Activated CD4-positive, alpha-beta T cell treated with anti-CD3 and anti-CD28 coated beads, Interleukin-2, amount 10 ng/mL, durations not matched to agents 7 days and 5 days (primary cell): ENCODE measurements around the gene NIPBL. TPM values are rescaled to one million over a fixed set of nuclear protein-coding genes. Genes with fewer than 3 reads are reported as not detected.

Experiments
- CTCF ChIA-PET: fragments of 350-600 bp; sonication (Branson Sonifier 250); formaldehyde crosslinking; loops from one replicate; lab custom pipeline; 2021; ENCODE audit warnings: antibody characterized with exemption; lab: Charles Lee
- POLR2A ChIA-PET: fragments of 350-600 bp; sonication (Branson Sonifier 250); formaldehyde crosslinking; loops from one replicate; lab custom pipeline; 2021; ENCODE audit warnings: antibody characterized with exemption; lab: Charles Lee
- DNase-seq: peaks from one replicate; pipeline ENCODE4 v3.0.0-alpha.2; 2020
- H3K27ac Mint-ChIP-seq: one replicate; pipeline ENCODE4 v1.8.0; 2021; ENCODE audit warnings: mild to moderate bottlenecking, moderate library complexity, mixed read lengths
- H3K27me3 Mint-ChIP-seq: one replicate; pipeline ENCODE4 v1.8.0; 2021; ENCODE audit warnings: mixed read lengths
- H3K36me3 Mint-ChIP-seq: one replicate; pipeline ENCODE4 v1.8.0; 2021; ENCODE audit warnings: low read depth, mixed read lengths
- H3K4me1 Mint-ChIP-seq: one replicate; pipeline ENCODE4 v1.8.0; 2021; ENCODE audit warnings: mixed read lengths
- H3K4me3 Mint-ChIP-seq: one replicate; pipeline ENCODE4 v1.8.0; 2021; ENCODE audit warnings: mild to moderate bottlenecking, moderate library complexity, mixed read lengths
- H3K9me3 Mint-ChIP-seq: one replicate; pipeline ENCODE4 v1.8.0; 2021; ENCODE audit warnings: mixed read lengths
- total RNA-seq, 2 experiments: library from RNA; stranded (reverse); gene quantifications; one replicate each; pipeline ENCODE4 v1.2.3, GENCODE V29; 2021

Gene NIPBL
- total RNA-seq, 2 experiments from 2014 or later = 59.4 to 72.8 TPM

- H3K4me1 Mint-ChIP-seq = peaks cover 14% of the 10 kb centered on the region
- POLR2A ChIA-PET = interaction anchor here (0.7 kb wide), 1 partner anchor 65 kb away, joined by 3 read pairs; no protein-coding TSS in a partner anchor
Measured at GRCh38 chr5:36946101-36946500, 69.5 kb downstream of the NIPBL start.

DNA sequence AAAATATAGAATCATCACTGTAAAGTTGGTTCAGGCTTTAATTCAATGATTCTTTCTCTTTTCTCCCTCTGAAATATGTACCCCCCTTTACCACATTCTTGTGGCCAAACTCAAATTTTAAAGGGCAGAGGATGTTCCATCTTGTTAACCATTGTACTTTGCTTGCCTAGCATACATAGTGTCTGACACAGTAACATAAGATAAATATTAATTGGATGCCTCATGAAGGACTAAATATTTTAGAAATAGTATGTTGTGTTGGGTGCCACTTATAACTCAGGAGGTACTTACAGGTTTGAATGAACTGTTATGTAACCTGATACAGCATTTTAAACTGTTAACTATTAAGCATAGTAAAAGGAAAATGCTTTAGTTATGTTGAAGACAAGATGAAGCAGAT, 71.5 kb downstream of the NIPBL start:
- H3K36me3 Mint-ChIP-seq = peaks cover 3% of the 10 kb centered on the region
- ChIA-PET POLR2A (no interaction called here), CTCF (no interaction called here)
- no peaks in the 10 kb centered on the region for H3K27me3 Mint-ChIP-seq
- no peak overlapping the region for H3K27ac Mint-ChIP-seq
- DNase-seq = no peak
- peaks cover 13% of the 10 kb centered on the region for H3K4me1 Mint-ChIP-seq
- no peak overlapping the region for H3K4me3 Mint-ChIP-seq
- no peaks in the 10 kb centered on the region for H3K9me3 Mint-ChIP-seq

More at GRCh38 chr5:36946101-36946500, 69.5 kb downstream of the NIPBL start:
- Mint-ChIP-seq H3K9me3 (no peaks in the 10 kb centered on the region), H3K36me3 (peaks cover 3% of the 10 kb centered on the region), H3K4me3 (no peak overlapping the region), H3K27me3 (no peaks in the 10 kb centered on the region), H3K27ac (no peak overlapping the region)
- CTCF ChIA-PET = interaction anchor here (0.8 to 2.2 kb wide), 3 partner anchors 9 to 207 kb away, joined by 3 to 11 read pairs (median 3); partner anchors contain the start of gene NIPBL
- DNase-seq = no peak

DNA sequence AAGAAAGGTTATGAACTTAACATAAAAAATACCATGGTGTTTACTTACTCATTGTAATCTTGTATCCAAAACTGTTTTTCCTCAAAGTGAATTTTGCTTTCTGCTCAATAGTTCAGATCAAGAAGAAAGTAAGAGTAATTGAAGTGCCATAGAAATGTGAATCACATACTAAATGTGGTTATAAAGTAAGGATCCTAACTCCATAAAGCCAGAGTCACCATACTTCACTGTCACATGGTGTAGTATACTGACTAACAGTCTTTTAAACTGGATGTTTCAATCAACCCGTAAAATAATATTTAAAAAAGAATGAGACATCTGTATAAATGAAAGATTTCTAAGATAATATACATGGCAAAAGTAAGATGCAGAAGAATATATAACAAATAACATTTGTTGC, 72.1 kb downstream of the NIPBL start:
- H3K4me1 Mint-ChIP-seq = peaks cover 13% of the 10 kb centered on the region

DNA sequence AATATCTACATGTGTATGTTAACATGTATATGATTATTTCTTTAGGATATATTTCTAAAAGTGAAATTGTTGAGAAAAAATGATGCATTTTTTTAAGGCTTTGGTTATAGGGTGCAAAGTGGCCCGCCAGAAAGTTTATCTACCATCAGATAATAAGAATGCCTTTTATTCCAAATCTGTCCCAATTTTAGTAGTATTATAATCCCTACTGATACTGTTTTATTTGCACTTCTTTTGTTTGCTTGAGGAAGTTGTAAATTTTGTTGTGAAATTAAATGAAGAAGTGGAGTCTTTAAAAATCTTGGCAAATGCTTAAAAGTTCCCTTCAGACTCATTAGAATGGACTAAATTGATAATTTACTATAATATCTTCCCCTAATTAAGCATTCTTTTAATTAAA, 73.0 kb downstream of the NIPBL start:
- H3K4me1 Mint-ChIP-seq = peaks cover 12% of the 10 kb centered on the region
- CTCF ChIA-PET = no interaction called here
- no peak overlapping the region for H3K27ac Mint-ChIP-seq
- H3K4me3 Mint-ChIP-seq = no peak overlapping the region
- peaks cover 5% of the 10 kb centered on the region for H3K36me3 Mint-ChIP-seq
- DNase-seq = no peak
- POLR2A ChIA-PET = no interaction called here
- no peaks in the 10 kb centered on the region for H3K27me3 Mint-ChIP-seq
- no peaks in the 10 kb centered on the region for H3K9me3 Mint-ChIP-seq

More for the DNA sequence above, 72.1 kb downstream of the NIPBL start:
- DNase-seq = no peak
- H3K27ac Mint-ChIP-seq = no peak overlapping the region
- H3K27me3 Mint-ChIP-seq = no peaks in the 10 kb centered on the region
- H3K36me3 Mint-ChIP-seq = peaks cover 3% of the 10 kb centered on the region
- ChIA-PET POLR2A (no interaction called here), CTCF (no interaction called here)
- no peaks in the 10 kb centered on the region for H3K9me3 Mint-ChIP-seq
- no peak overlapping the region for H3K4me3 Mint-ChIP-seq

DNA sequence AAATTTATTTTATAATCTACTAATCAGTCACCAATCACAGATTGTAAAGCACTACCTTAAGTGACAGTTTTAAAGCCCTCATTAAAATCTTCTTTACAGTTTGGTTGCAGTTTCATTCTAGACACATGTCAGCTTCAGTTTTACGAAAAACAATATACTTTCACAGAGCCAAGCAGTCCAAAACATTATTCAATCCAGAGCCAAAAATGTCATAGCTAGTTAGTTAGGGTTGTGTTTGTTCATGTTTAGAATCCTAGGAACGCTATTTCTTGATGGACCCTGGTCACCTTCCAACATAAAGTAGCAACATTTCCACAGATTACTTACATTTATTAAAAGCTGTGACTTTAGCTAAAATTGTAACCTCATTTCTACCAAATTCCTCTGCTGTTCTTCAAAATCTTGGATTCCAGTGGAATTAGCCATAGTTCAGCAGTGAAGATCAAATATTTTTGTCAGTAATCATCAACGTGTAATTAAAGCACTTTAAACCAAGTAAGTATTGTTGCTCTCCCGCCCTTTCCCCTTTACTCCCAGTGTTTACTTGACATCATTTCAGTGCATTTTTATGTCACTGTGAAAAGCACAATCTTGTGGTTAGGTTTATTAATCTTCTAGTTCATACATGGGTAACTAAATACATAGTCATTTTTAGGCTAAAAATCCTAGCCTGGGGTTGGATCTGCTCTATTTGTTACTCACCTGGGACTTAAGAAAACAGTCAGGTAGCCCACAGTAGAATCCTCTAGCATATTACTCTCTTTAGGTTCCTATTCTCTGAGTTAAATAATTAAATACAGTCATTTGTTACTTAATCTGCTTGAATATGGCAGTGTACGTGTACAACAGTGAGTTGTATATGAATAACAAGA, 74.3 kb downstream of the NIPBL start:
- H3K4me3 Mint-ChIP-seq = no peak overlapping the region
- POLR2A ChIA-PET = no interaction called here
- no peak overlapping the region for H3K27ac Mint-ChIP-seq
- CTCF ChIA-PET = no interaction called here
- no peaks in the 10 kb centered on the region for H3K9me3 Mint-ChIP-seq
- no peaks in the 10 kb centered on the region for H3K27me3 Mint-ChIP-seq
- H3K4me1 Mint-ChIP-seq = peaks cover 9% of the 10 kb centered on the region
- peaks cover 8% of the 10 kb centered on the region for H3K36me3 Mint-ChIP-seq
- no peak for DNase-seq

DNA sequence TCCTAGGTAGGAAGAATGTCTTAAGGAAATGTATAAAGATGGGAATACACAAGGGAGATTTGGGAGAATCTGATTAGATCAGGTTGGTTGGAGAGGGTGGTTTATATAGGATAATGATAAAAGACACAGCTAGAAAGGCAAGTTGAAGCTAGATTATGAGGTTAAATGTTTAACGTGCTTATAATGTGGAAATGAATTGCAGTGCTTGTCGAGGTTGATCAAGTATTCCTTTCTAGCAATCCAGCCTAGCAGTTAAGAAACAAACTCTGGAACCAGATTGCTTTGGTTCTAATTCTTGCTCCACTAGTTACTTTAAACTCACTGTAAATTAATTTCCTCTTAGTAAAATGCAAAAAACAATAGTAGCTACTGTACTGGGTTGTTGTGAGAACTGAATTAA, 76.5 kb downstream of the NIPBL start:
- Mint-ChIP-seq H3K27ac (no peak overlapping the region), H3K4me1 (peaks cover 9% of the 10 kb centered on the region), H3K4me3 (no peak overlapping the region), H3K36me3 (peaks cover 15% of the 10 kb centered on the region), H3K9me3 (no peaks in the 10 kb centered on the region), H3K27me3 (no peaks in the 10 kb centered on the region)
- POLR2A ChIA-PET = no interaction called here
- CTCF ChIA-PET = no interaction called here
- DNase-seq = no peak

DNA sequence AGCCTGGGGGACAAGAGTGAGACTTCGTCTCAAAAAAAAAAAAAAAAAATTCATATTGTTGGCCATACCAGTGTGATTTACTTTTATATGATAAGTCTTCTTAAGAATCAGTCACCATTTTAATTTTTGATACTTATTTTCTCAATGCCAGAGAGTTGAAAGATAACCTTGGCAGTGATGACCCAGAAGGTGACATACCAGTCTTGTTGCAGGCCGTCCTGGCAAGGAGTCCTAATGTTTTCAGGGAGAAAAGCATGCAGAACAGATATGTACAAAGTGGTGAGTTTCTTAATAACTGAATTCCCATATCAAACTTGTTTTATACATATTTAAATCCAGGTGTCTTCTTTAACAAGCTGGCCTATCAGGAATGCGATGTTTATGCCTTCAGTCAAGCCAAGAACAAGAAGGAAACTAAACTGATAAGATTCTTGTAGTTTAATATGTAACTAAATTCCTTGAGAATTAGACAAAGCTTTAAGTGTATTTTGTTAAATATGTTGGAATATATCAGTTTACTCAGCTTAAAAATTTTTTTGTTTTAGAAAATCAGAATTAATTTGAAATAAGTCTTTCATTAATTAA, 81.5 kb downstream of the NIPBL start:
- Mint-ChIP-seq H3K9me3 (no peaks in the 10 kb centered on the region), H3K27ac (no peak overlapping the region), H3K4me1 (no peaks in the 10 kb centered on the region), H3K27me3 (no peaks in the 10 kb centered on the region), H3K4me3 (no peak overlapping the region), H3K36me3 (peaks cover 20% of the 10 kb centered on the region)
- DNase-seq = no peak
- ChIA-PET POLR2A (no interaction called here), CTCF (interaction anchor here (0.9 to 1.1 kb wide), 2 partner anchors 15 to 218 kb away, joined by 3 to 4 read pairs; no protein-coding TSS in a partner anchor)

DNA sequence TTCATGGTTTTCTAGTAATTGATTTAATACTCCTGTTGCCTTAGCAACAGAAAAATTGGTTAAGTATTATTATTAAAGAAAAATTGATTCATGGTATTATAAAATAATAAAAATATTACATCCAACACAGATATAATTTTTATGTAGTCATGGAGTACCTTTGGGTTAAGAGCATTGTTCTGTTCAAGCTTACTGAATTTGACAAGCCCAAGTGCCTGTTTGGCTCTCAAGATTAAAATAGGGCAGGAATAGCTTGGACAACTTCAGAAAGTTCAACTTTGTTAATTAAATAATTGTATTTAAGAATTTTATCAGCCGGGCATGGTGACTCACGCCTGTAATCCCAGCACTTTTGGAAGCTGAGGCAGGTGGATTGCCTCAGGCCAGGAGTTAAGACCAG, 82.0 kb downstream of the NIPBL start:
- Mint-ChIP-seq H3K4me1 (no peaks in the 10 kb centered on the region), H3K36me3 (peaks cover 20% of the 10 kb centered on the region), H3K27me3 (no peaks in the 10 kb centered on the region), H3K9me3 (no peaks in the 10 kb centered on the region), H3K27ac (no peak overlapping the region), H3K4me3 (no peak overlapping the region)
- CTCF ChIA-PET = interaction anchor here (0.9 to 1.1 kb wide), 2 partner anchors 14 to 219 kb away, joined by 3 to 4 read pairs; no protein-coding TSS in a partner anchor
- DNase-seq = no peak
- POLR2A ChIA-PET = no interaction called here

- no peak overlapping the region for H3K27ac Mint-ChIP-seq
- CTCF ChIA-PET = interaction anchor here (0.7 kb wide), 1 partner anchor 1941 kb away, joined by 3 read pairs; no protein-coding TSS in a partner anchor
Measured at GRCh38 chr5:36965179-36965578, 88.6 kb downstream of the NIPBL start.

GRCh38 chr5:36969700-36970395, 93.3 kb downstream of the NIPBL start:
- no peaks in the 10 kb centered on the region for H3K4me1 Mint-ChIP-seq
- H3K36me3 Mint-ChIP-seq = peaks cover 36% of the 10 kb centered on the region
- CTCF ChIA-PET = interaction anchor here (0.6 kb wide), 1 partner anchor 305 kb away, joined by 3 read pairs; no protein-coding TSS in a partner anchor
- no peak for DNase-seq
- H3K4me3 Mint-ChIP-seq = no peak overlapping the region
- no peaks in the 10 kb centered on the region for H3K27me3 Mint-ChIP-seq
- POLR2A ChIA-PET = no interaction called here
- H3K27ac Mint-ChIP-seq = no peak overlapping the region
- H3K9me3 Mint-ChIP-seq = no peaks in the 10 kb centered on the region

More at GRCh38 chr5:36965179-36965578, 88.6 kb downstream of the NIPBL start:
- no peak for DNase-seq
- peaks cover 28% of the 10 kb centered on the region for H3K36me3 Mint-ChIP-seq
- H3K4me3 Mint-ChIP-seq = no peak overlapping the region
- H3K4me1 Mint-ChIP-seq = no peaks in the 10 kb centered on the region
- POLR2A ChIA-PET = no interaction called here
- no peaks in the 10 kb centered on the region for H3K27me3 Mint-ChIP-seq
- no peaks in the 10 kb centered on the region for H3K9me3 Mint-ChIP-seq

DNA sequence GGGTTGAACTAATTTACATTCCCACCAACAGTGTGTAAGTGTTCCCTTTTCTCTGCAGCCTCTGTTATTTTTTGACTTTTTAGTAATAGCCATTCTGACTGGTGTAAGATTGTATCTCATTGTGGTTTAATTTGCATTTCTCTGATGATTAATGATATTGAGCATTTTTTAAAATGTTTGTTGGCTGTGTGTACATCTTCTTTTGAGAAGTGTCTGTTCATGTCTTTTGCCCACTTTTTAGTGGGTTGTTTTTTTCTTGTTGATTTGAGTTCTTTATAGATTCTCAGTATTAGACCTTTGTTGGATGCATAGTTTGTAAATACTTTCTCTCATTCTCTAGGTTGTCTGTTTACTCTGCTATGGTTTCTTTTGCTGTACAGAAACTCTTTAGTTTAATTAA, 101.6 kb downstream of the NIPBL start:
- no peak overlapping the region for H3K4me3 Mint-ChIP-seq
- CTCF ChIA-PET = no interaction called here

DNA sequence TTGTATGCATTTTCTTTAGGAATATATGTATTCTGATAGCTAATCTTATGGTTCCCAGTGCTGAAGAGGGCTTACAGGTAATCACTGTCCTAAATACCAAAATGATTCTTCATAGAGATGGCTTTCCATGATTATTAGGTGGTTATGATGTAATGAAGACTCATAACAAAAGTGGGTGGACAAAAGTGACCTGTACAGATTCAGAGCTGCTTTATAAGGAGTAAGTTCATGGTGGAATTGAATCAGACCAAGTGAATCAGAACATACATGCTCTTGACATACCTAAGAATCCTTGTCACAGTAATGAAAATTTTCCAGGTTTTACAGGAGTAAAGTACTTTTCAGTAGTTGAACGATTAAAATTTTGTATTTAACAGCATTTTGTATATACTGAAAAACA, 105.6 kb downstream of the NIPBL start:
- Mint-ChIP-seq H3K4me3 (no peak overlapping the region), H3K27ac (no peak overlapping the region), H3K9me3 (peaks cover 14% of the 10 kb centered on the region), H3K4me1 (peaks cover 7% of the 10 kb centered on the region), H3K27me3 (no peaks in the 10 kb centered on the region), H3K36me3 (peaks cover 49% of the 10 kb centered on the region)
- POLR2A ChIA-PET = no interaction called here
- DNase-seq = no peak
- CTCF ChIA-PET = no interaction called here

More for the DNA sequence above, 101.6 kb downstream of the NIPBL start:
- peaks cover 47% of the 10 kb centered on the region for H3K36me3 Mint-ChIP-seq
- H3K9me3 Mint-ChIP-seq = peaks cover 14% of the 10 kb centered on the region
- H3K27ac Mint-ChIP-seq = no peak overlapping the region
- peaks cover 3% of the 10 kb centered on the region for H3K4me1 Mint-ChIP-seq
- H3K27me3 Mint-ChIP-seq = no peaks in the 10 kb centered on the region
- DNase-seq = no peak
- POLR2A ChIA-PET = no interaction called here
